DLD1 (cell line): ENCODE measurements around the gene VOPP1.

Experiments
- in situ Hi-C: cut with HindIII; loops from 2 replicates; pipeline ENCODE4 v1.10.0; 2017; ENCODE audit warnings: low sequenced_read_pairs

VOPP1 gene

GRCh38 chr7:55438757-55439525 is 133.4 kb downstream of the VOPP1 start:
- in situ Hi-C loops, result no loop called here

- in situ Hi-C loops, result no loop called here
Observed at GRCh38 chr7:55438085-55438756, 134.1 kb downstream of the VOPP1 start.

- in situ Hi-C loops, result no loop called here
Observed at GRCh38 chr7:55437375-55437774, 134.9 kb downstream of the VOPP1 start.

GRCh38 chr7:55436457-55436856 is 135.8 kb downstream of the VOPP1 start:
- in situ Hi-C loops, result no loop called here

GRCh38 chr7:55435466-55435865 is 136.8 kb downstream of the VOPP1 start:
- in situ Hi-C loops, result no loop called here

GRCh38 chr7:55432939-55433784 is 139.1 kb downstream of the VOPP1 start:
- in situ Hi-C loops, result no loop called here

GRCh38 chr7:55432506-55432905 is 139.8 kb downstream of the VOPP1 start:
- in situ Hi-C loops, result no loop called here

GRCh38 chr7:55431898-55432297 is 140.4 kb downstream of the VOPP1 start:
- in situ Hi-C loops, result no loop called here

GRCh38 chr7:55429835-55430499 is 142.3 kb downstream of the VOPP1 start:
- in situ Hi-C loops, result no loop called here

- in situ Hi-C loops, result no loop called here
Observed at GRCh38 chr7:55427800-55428199, 144.5 kb downstream of the VOPP1 start.

GRCh38 chr7:55427342-55427741 is 145.0 kb downstream of the VOPP1 start:
- in situ Hi-C loops, result no loop called here

- in situ Hi-C loops, result no loop called here
Observed at GRCh38 chr7:55426676-55427075, 145.6 kb downstream of the VOPP1 start.

GRCh38 chr7:55425141-55425752 is 147.1 kb downstream of the VOPP1 start:
- in situ Hi-C loops, result no loop called here

- in situ Hi-C loops, result loop anchor here (25.0 kb wide), 1 partner anchor 162 kb away; no protein-coding TSS in a partner anchor
Observed at GRCh38 chr7:55423891-55424290, 148.4 kb downstream of the VOPP1 start.

GRCh38 chr7:55423277-55423711 is 149.0 kb downstream of the VOPP1 start:
- in situ Hi-C loops, result loop anchor here (25.0 kb wide), 1 partner anchor 161 kb away; no protein-coding TSS in a partner anchor
